MG63 (cell line): ENCODE data around the gene KDELR3. TPM values are rescaled to one million over a fixed set of nuclear protein-coding genes. Genes with fewer than 3 reads are reported as not detected.
"Not testable (repeated sequence)": the region's sequence is repeated elsewhere in the genome, so short reads cannot be mapped to it uniquely, and the experiment has no call there.

Experiments
- DNase-seq: peaks from one replicate; pipeline ENCODE4 v3.0.0-alpha.2; 2020
- H3K27me3 ChIP-seq: fragments of 250-450 bp; sonication (Bioruptor Pico); 2 replicates; pipeline ENCODE4 v1.5.1; 2020; ENCODE audit warnings: mild to moderate bottlenecking, moderate library complexity
- H3K36me3 ChIP-seq: fragments of 250-450 bp; sonication (Bioruptor Pico); 2 replicates; pipeline ENCODE4 v1.5.1; 2020; ENCODE audit warnings: mild to moderate bottlenecking, moderate library complexity
- H3K4me3 ChIP-seq: fragments of 250-450 bp; sonication (Bioruptor Pico); 2 replicates; pipeline ENCODE4 v1.5.1; 2020; ENCODE audit warnings: mild to moderate bottlenecking, moderate library complexity
- H3K9me3 ChIP-seq: fragments of 250-450 bp; sonication (Bioruptor Pico); 2 replicates; pipeline ENCODE4 v1.5.1; 2020; ENCODE audit warnings: mild to moderate bottlenecking, moderate library complexity
- total RNA-seq: library from RNA; depleted of rRNA; stranded (reverse); fragments of >200 nt; shearing (Covaris generic); gene quantifications from 2 replicates; pipeline ENCODE4 v1.2.3, GENCODE V29; 2014; ENCODE audit warnings: low replicate concordance

The KDELR3 gene
- total RNA-seq, 1 experiment from 2014 or later: 39.8 TPM

- H3K4me3 ChIP-seq: no peak overlapping the region
- H3K27me3 ChIP-seq: peaks cover 6% of the 10 kb centered on the region
- H3K36me3 ChIP-seq: no peaks in the 10 kb centered on the region; the same call in 1 of the 2 replicates
- DNase-seq: no peak
- no peaks in the 10 kb centered on the region for H3K9me3 ChIP-seq
These were observed 2.0 kb upstream of the KDELR3 start for GRCh38 chr22:38465673-38466490.

- Histone ChIP-seq H3K9me3 (no peaks in the 10 kb centered on the region), H3K36me3 (no peaks in the 10 kb centered on the region; the same call in 1 of the 2 replicates), H3K4me3 (peak overlapping the region; percentile 65), H3K27me3 (no peaks in the 10 kb centered on the region)
- no peak for DNase-seq
These were observed 425 bp upstream of the KDELR3 start for GRCh38 chr22:38467438-38467903.

GRCh38 chr22:38468443-38469305 lies 778 bp downstream of the KDELR3 start:
- Histone ChIP-seq H3K4me3 (peak overlapping the region; percentile 65), H3K36me3 (no peaks in the 10 kb centered on the region; the same call in 1 of the 2 replicates), H3K9me3 (no peaks in the 10 kb centered on the region), H3K27me3 (no peaks in the 10 kb centered on the region)
- peak; percentile 20 for DNase-seq

GRCh38 chr22:38469306-38469781 lies 1.4 kb downstream of the KDELR3 start:
- no peaks in the 10 kb centered on the region; the same call in 1 of the 2 replicates for H3K36me3 ChIP-seq
- DNase-seq: no peak
- no peaks in the 10 kb centered on the region for H3K9me3 ChIP-seq
- H3K27me3 ChIP-seq: no peaks in the 10 kb centered on the region
- peak overlapping the region; percentile 65 for H3K4me3 ChIP-seq

- not testable (repeated sequence) for H3K4me3 ChIP-seq, H3K27me3 ChIP-seq, H3K9me3 ChIP-seq, DNase-seq, H3K36me3 ChIP-seq
These were observed 2.3 kb downstream of the KDELR3 start for GRCh38 chr22:38470179-38470578.

GRCh38 chr22:38471237-38471636 lies 3.3 kb downstream of the KDELR3 start:
- no peak for DNase-seq

GRCh38 chr22:38474003-38474607 lies 6.2 kb downstream of the KDELR3 start:
- Histone ChIP-seq H3K36me3 (peaks cover 2% of the 10 kb centered on the region; the same call in 1 of the 2 replicates), H3K27me3 (no peaks in the 10 kb centered on the region), H3K4me3 (no peak overlapping the region), H3K9me3 (no peaks in the 10 kb centered on the region)
- DNase-seq: no peak

More at GRCh38 chr22:38471237-38471636, 3.3 kb downstream of the KDELR3 start:
- Histone ChIP-seq H3K4me3 (no peak overlapping the region), H3K36me3 (no peaks in the 10 kb centered on the region; the same call in 1 of the 2 replicates), H3K27me3 (no peaks in the 10 kb centered on the region), H3K9me3 (no peaks in the 10 kb centered on the region)

GRCh38 chr22:38477585-38477984 lies 9.7 kb downstream of the KDELR3 start:
- Histone ChIP-seq H3K4me3 (no peak overlapping the region), H3K36me3 (peaks cover 34% of the 10 kb centered on the region), H3K27me3 (no peaks in the 10 kb centered on the region), H3K9me3 (no peaks in the 10 kb centered on the region)
- DNase-seq: no peak

- H3K9me3 ChIP-seq: no peaks in the 10 kb centered on the region
- no peak overlapping the region for H3K4me3 ChIP-seq
- no peak for DNase-seq
- H3K36me3 ChIP-seq: peaks cover 51% of the 10 kb centered on the region
- H3K27me3 ChIP-seq: no peaks in the 10 kb centered on the region
These were observed 11.4 kb downstream of the KDELR3 start for GRCh38 chr22:38479096-38479837.

- no peak for DNase-seq
- H3K36me3 ChIP-seq: peaks cover 67% of the 10 kb centered on the region
- H3K4me3 ChIP-seq: no peak overlapping the region
- no peaks in the 10 kb centered on the region for H3K27me3 ChIP-seq
- H3K9me3 ChIP-seq: no peaks in the 10 kb centered on the region
These were observed 13.4 kb downstream of the KDELR3 start for GRCh38 chr22:38481162-38481870.

GRCh38 chr22:38481871-38482332 lies 14.0 kb downstream of the KDELR3 start:
- peaks cover 73% of the 10 kb centered on the region for H3K36me3 ChIP-seq
- H3K4me3 ChIP-seq: no peak overlapping the region
- no peak for DNase-seq
- no peaks in the 10 kb centered on the region for H3K27me3 ChIP-seq
- H3K9me3 ChIP-seq: no peaks in the 10 kb centered on the region

- Histone ChIP-seq H3K27me3 (no peaks in the 10 kb centered on the region), H3K4me3 (no peak overlapping the region), H3K36me3 (peaks cover 82% of the 10 kb centered on the region), H3K9me3 (no peaks in the 10 kb centered on the region)
- no peak for DNase-seq
These were observed 14.9 kb downstream of the KDELR3 start for GRCh38 chr22:38482662-38483308.

GRCh38 chr22:38484244-38484643 lies 16.3 kb downstream of the KDELR3 start:
- Histone ChIP-seq H3K27me3 (no peaks in the 10 kb centered on the region), H3K4me3 (no peak overlapping the region), H3K36me3 (peaks cover 94% of the 10 kb centered on the region), H3K9me3 (no peaks in the 10 kb centered on the region)
- DNase-seq: no peak

GRCh38 chr22:38485783-38486182 lies 17.9 kb downstream of the KDELR3 start:
- no peak overlapping the region for H3K4me3 ChIP-seq
- H3K36me3 ChIP-seq: peaks cover 96% of the 10 kb centered on the region
- no peak for DNase-seq
- H3K9me3 ChIP-seq: no peaks in the 10 kb centered on the region
- H3K27me3 ChIP-seq: no peaks in the 10 kb centered on the region

GRCh38 chr22:38487946-38488345 lies 20.1 kb downstream of the KDELR3 start:
- peaks cover 96% of the 10 kb centered on the region for H3K36me3 ChIP-seq
- H3K4me3 ChIP-seq: no peak overlapping the region
- H3K9me3 ChIP-seq: no peaks in the 10 kb centered on the region
- no peak for DNase-seq
- H3K27me3 ChIP-seq: no peaks in the 10 kb centered on the region
